HG02610 (cell line): ENCODE data around the gene CHRNA4.
"Not testable (repeated sequence)": the region's sequence is repeated elsewhere in the genome, so short reads cannot be mapped to it uniquely, and the experiment has no call there.

Experiments used
- ATAC-seq: cut with Tn5 transposase; IDR thresholded peaks from one replicate; pipeline ENCODE4 v1.9.1; 2021; ENCODE audit warnings: mild to moderate bottlenecking, moderate library complexity; ENCODE audit not compliant: unreplicated experiment

The CHRNA4 gene

GRCh38 chr20:63351326-63351700, 9.8 kb downstream of the CHRNA4 start:
- ATAC-seq, result no peak

DNA sequence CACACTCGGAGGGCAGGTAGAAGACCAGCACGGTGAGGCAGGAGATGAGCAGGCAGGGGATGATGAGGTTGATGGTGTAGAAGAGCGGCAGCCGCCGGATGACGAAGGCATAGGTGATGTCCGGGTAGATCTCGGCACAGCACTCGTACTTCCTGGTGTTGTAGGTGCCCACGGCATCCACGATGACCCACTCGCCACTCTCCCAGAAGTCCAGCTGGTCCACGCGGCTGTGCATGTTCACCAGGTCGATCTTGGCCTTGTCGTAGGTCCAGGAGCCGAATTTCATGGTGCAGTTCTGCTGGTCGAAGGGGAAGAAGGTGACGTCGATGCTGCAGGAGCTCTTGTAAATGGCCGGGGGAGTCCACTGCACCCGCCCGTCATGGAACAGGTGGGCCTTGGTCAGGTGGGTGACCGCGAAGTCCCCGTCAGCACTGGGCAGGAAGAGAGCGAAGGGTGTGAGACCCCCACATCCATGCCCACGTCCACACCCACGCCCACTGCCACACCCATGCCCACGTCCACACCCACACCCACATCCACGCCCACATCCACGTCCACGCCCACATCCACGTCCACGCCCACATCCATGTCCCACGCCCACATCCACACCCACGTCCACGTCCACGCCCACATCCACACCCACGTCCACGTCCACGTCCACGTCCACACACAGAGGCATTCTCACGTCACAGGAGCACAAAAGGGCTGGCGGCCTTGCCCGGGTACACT, 10.4 kb downstream of the CHRNA4 start:
- no peak for ATAC-seq

DNA sequence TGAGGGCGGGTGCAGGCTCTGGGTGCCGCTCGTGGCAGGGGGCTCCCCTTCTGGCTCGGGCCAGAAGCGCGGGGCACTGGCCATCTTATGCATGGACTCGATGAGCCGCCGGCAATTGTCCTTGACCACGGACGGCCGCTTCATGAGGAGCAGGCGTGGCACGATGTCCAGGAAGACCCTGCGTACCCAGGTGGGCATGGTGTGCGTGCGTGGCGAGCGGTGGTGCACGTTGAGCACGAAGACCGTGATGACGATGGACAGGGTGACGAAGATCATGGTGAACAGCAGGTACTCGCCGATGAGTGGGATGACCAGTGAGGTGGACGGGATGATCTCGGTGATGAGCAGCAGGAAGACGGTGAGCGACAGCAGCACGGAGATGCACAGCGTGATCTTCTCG, 11.0 kb downstream of the CHRNA4 start:
- no peak for ATAC-seq

GRCh38 chr20:63349516-63349895, 11.6 kb downstream of the CHRNA4 start:
- no peak for ATAC-seq

GRCh38 chr20:63348828-63349515, 12.2 kb downstream of the CHRNA4 start:
- no peak for ATAC-seq

DNA sequence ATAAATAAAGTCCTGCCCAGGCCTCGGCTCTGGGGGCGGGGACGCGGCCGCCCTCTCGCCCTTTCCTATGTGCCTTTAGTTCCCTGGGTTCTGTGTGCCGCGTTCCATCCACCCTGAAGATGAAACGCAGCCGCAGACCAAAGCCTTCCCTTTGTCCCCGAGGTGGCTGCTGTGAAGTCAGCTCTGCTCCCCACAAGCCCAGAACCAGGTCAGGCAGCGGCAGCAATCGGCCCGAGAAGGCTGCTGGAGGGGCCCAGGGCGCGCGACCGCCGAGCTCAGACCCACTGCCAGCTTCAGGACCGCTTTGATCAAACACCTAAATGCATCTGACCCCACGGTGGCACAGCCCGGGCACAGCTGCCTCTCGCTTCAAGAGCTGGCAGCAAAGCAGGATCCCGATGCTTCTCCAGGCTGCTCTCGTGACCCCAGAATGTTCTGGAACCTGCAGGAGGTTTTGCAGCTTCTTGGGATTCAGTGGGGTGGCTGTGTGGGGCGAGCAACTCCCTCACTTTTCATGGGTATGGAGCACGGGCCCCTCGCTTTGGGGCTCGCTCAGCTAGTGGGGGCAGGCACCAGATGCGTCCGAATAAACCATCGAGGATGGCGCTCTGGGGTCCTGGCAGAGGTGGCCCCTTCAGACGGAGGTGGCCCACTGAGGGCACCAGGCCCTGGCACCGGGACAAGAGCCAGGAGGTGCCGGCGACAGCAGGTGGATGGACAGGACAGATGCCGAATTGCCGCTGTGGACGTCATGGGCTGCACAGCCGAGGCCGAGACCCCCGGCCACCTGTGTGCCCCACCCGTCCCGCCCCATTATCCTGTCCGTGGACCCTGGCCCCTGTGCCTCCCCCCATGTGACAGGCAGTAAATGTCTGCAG, 13.0 kb downstream of the CHRNA4 start:
- no peak for ATAC-seq

GRCh38 chr20:63347081-63347741, 13.9 kb downstream of the CHRNA4 start:
- ATAC-seq, result no peak

- ATAC-seq, result no peak
These were observed 14.7 kb downstream of the CHRNA4 start for GRCh38 chr20:63346131-63347080.

GRCh38 chr20:63345328-63346100, 15.6 kb downstream of the CHRNA4 start:
- ATAC-seq, result no peak

GRCh38 chr20:63344616-63345327, 16.4 kb downstream of the CHRNA4 start:
- no peak for ATAC-seq

DNA sequence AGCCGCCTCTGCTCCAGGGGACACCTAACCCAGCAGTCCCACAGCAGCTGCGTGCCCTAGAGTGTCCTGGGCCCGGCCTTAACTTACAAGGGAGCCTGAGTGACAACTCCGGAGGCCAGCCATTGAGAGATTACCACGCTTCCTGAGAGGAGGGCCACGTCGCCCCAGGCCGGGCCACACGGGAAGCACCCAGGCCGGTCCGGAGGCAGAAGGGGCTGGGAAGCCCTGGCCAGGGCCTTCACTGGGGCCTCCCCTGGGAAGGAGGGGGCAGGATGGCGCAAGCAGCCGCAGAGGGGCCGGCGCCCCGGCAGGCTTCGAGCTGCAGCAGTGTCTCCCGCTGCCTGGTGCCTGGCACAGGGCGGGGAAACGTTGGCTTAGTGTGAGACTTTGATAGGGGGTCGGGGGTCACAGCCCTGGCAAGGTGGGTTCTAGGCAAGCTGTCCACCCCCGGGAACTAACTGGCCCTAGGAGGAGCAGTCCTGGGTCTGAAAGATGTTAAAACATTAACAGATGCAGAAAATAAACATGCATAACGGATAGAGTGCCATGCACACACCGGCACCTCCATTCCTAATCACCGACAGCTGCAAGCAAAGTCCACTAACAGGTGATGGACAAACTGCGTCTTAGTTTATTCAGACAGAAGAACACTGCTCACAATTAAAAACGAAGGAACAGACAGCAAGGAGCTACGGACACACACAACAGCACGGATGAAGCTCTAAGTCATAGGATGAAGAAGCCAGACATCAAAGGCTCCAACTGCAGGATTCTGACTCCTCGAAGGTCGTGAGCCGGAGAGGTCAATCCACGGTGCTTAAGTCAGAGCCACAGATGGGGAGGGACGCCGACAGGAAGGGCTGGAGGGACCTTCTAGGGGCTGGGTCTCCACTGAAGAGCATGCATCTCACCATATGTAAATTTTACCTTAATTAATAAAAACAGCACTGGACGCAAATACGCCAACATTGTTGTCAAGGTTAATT, 17.4 kb downstream of the CHRNA4 start:
- no peak for ATAC-seq

- ATAC-seq, result no peak
These were observed 18.3 kb downstream of the CHRNA4 start for GRCh38 chr20:63342561-63343459.

DNA sequence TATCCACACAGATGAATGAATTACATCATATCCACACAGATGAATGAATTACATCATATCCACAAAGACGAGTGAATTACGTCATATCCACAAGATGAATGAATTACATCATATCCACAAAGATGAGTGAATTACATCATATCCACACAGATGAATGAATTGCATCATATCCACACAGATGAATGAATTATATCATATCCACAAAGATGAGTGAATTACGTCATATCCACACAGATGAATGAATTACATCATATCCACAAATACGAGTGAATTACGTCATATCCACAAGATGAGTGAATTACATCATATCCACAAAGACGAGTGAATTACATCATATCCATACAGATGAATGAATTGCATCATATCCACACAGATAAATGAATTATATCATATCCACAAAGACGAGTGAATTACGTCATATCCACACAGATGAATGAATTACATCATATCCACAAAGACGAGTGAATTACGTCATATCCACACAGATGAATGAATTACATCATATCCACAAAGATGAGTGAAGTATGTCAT, 20.9 kb downstream of the CHRNA4 start:
- ATAC-seq, result not testable (repeated sequence)

DNA sequence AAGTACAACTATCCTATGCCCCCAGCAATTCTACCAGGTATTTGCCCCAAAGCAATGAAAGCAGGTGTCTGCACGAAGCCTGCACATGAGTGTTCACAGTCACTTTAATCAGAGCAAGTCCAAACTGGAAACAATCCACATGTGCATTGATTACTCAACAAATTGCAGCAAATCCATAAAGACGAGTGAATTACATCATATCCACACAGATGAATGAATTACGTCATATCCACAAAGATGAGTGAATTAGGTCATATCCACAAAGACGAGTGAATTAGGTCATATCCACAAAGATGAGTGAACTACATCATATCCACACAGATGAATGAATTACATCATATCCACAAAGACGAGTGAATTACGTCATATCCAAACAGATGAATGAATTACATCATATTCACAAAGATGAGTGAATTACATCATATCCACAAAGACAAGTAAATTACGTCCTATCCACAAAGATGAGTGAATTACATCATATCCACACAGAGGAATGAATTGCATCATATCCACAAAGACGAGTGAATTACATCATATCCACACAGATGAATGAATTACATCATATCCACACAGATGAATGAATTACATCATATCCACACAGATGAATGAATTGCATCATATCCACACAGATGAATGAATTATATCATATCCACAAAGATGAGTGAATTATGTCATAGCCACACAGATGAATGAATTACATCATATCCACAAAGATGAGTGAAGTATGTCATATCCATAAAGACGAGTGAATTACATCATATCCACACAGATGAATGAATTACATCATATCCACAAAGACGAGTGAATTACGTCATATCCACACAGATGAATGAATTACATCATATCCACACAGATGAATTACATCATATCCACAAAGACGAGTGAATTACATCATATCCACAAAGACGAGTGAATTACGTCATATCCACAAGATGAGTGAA, 21.7 kb downstream of the CHRNA4 start:
- not testable (repeated sequence) for ATAC-seq

GRCh38 chr20:63337786-63338420, 23.2 kb downstream of the CHRNA4 start:
- no peak for ATAC-seq
